Nephron progenitor cell (in vitro differentiated cells): Measurements from ENCODE around the gene UGT2B17.
"Not testable (repeated sequence)": the region's sequence is repeated elsewhere in the genome, so short reads cannot be mapped to it uniquely, and the experiment has no call there.

Experiments
- DNase-seq: peaks from one replicate; pipeline ENCODE4 v3.0.0; 2021
- H3K27ac Mint-ChIP-seq: 2 replicates; pipeline ENCODE4 v1.8.0; 2021; ENCODE audit warnings: mild to moderate bottlenecking, moderate library complexity, mixed read lengths
- H3K27me3 Mint-ChIP-seq: 2 replicates; pipeline ENCODE4 v1.8.0; 2021; ENCODE audit warnings: mild to moderate bottlenecking, low read depth, mixed read lengths; ENCODE audit not compliant: poor library complexity
- H3K36me3 Mint-ChIP-seq: 2 replicates; pipeline ENCODE4 v1.8.0; 2021; ENCODE audit warnings: low read depth, mixed read lengths
- H3K4me1 Mint-ChIP-seq: 2 replicates; pipeline ENCODE4 v1.8.0; 2021; ENCODE audit warnings: mixed read lengths
- H3K4me3 Mint-ChIP-seq: 2 replicates; pipeline ENCODE4 v1.8.0; 2021; ENCODE audit warnings: mild to moderate bottlenecking, moderate library complexity, mixed read lengths
- H3K9me3 Mint-ChIP-seq: 2 replicates; pipeline ENCODE4 v1.8.0; 2021; ENCODE audit warnings: mild to moderate bottlenecking, moderate library complexity, mixed read lengths
- TF ChIP-seq, protein P1 (sequence below): fragments of 200-600 bp; sonication (generic); IDR thresholded peaks from 2 replicates; pipeline ENCODE4 v1.5.0; 2021; ENCODE audit warnings: antibody characterized with exemption

Gene UGT2B17

DNA sequence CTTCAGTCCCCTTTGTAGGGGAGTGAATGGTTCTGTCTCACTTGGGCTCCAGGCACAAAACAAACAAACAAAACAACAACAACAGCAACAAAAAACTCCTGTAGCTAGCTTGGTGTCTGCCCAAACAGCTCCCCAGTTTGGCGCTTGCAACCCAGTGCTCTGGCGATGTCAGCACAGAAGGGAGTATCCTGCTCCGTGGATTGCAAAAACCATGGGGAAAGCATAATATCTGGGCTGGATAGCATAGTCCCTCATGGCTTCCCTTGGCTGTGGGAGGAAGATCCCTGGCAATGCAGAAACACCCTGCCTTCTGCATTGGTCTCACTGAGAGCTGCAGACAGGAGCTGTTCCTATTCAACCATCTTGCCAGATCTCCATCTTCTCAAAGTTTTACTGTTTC is 39.7 kb downstream of the UGT2B17 start:
- Mint-ChIP-seq H3K36me3 (no peaks in the 10 kb centered on the region), H3K9me3 (no peaks in the 10 kb centered on the region), H3K4me3 (no peak overlapping the region), H3K27ac (no peak overlapping the region), H3K4me1 (no peaks in the 10 kb centered on the region), H3K27me3 (no peaks in the 10 kb centered on the region)
- TF ChIP-seq, protein P1, sequence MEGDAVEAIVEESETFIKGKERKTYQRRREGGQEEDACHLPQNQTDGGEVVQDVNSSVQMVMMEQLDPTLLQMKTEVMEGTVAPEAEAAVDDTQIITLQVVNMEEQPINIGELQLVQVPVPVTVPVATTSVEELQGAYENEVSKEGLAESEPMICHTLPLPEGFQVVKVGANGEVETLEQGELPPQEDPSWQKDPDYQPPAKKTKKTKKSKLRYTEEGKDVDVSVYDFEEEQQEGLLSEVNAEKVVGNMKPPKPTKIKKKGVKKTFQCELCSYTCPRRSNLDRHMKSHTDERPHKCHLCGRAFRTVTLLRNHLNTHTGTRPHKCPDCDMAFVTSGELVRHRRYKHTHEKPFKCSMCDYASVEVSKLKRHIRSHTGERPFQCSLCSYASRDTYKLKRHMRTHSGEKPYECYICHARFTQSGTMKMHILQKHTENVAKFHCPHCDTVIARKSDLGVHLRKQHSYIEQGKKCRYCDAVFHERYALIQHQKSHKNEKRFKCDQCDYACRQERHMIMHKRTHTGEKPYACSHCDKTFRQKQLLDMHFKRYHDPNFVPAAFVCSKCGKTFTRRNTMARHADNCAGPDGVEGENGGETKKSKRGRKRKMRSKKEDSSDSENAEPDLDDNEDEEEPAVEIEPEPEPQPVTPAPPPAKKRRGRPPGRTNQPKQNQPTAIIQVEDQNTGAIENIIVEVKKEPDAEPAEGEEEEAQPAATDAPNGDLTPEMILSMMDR, result no peak
- DNase-seq, result no peak

DNA sequence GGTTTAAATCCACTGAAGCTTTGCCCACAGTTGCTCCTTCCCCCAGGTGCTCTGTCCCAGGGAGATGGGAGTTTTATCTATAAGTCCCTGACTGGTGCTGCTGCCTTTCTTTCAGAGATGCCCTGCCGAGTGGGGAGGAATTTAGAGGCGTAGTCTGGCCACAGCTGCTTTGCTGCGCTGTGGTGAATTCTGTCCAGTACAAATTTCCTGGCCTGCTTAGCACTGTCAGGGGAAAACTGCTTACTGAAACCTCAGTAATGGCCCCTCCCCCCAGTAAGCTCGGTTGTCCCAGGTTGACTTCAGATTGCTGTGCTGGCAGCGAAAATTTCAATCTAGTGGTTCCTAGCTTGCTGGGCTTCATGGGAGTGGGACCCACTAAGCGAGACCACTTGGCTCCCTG is 40.1 kb downstream of the UGT2B17 start:
- Mint-ChIP-seq H3K4me3 (no peak overlapping the region), H3K27ac (no peak overlapping the region), H3K9me3 (no peaks in the 10 kb centered on the region), H3K36me3 (no peaks in the 10 kb centered on the region), H3K4me1 (no peaks in the 10 kb centered on the region), H3K27me3 (no peaks in the 10 kb centered on the region)
- TF ChIP-seq, protein P1, result no peak
- no peak for DNase-seq

DNA sequence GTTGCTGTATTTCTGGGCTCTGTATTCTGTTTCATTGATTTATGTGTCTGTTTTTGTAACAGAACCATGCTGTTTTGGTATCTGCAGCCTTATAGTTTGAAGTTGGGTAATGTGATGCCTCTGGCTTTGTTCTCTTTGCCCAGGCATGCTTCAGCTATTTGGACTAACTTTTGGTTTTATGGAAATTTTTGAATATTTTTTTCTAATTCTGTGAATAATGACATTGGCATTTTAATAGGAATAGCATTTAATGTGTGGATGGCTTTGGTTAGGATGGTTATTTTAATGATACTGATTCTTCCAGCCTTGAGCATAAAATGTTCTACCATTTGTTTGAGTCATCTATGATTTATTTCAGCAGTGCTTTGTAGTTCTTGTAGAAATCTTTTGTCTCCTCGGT is 53.9 kb downstream of the UGT2B17 start:
- not testable (repeated sequence) for H3K4me3 Mint-ChIP-seq, H3K36me3 Mint-ChIP-seq, DNase-seq, H3K27ac Mint-ChIP-seq, H3K9me3 Mint-ChIP-seq, H3K4me1 Mint-ChIP-seq, H3K27me3 Mint-ChIP-seq

DNA sequence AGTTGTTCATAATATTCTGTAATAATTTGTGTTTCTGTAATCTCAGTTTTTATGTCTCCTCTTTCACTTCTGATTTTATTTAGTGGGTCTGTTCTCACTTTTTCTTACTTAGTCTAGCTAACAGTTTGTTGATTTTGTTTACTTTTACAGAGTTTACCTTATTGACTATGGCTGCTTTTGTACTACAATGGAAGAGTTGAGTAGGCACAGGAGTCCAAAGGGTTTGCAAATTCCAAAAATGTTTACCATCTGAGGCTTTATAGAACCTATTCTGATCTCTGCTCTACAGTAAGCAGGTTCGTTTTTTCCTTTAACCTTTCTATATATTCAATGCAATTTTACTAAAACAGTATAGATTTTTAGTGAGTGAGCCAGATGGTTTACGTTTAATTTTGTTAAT is 55.1 kb downstream of the UGT2B17 start:
- H3K36me3 Mint-ChIP-seq, result no peaks in the 10 kb centered on the region

DNA sequence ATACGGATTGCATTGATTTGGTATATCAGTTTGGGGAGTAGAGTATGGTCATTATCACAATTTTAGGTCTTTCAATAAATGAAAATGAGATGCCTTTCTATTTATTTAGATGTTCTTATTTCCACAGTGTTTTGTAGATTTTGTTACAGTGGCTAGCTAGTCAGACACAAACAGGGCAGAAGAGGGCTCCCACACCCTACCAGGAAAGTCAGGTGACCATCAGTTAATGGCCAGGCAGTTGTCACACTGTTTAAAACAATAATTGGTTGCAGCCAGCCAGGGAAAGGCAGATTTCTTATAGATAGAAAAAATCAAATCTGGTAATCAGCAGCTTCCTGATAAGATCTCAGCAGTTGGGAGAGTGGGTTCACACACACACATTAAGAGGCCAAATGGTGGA is 57.2 kb downstream of the UGT2B17 start:
- no peak for DNase-seq
- Mint-ChIP-seq H3K27ac (no peak overlapping the region), H3K36me3 (no peaks in the 10 kb centered on the region), H3K4me3 (no peak overlapping the region), H3K4me1 (no peaks in the 10 kb centered on the region), H3K9me3 (no peaks in the 10 kb centered on the region), H3K27me3 (no peaks in the 10 kb centered on the region)
- TF ChIP-seq, protein P1, result no peak

More for the DNA sequence above, 55.1 kb downstream of the UGT2B17 start:
- TF ChIP-seq, protein P1, result no peak
- Mint-ChIP-seq H3K4me3 (no peak overlapping the region), H3K9me3 (no peaks in the 10 kb centered on the region), H3K4me1 (no peaks in the 10 kb centered on the region), H3K27ac (no peak overlapping the region), H3K27me3 (no peaks in the 10 kb centered on the region)
- DNase-seq, result no peak

DNA sequence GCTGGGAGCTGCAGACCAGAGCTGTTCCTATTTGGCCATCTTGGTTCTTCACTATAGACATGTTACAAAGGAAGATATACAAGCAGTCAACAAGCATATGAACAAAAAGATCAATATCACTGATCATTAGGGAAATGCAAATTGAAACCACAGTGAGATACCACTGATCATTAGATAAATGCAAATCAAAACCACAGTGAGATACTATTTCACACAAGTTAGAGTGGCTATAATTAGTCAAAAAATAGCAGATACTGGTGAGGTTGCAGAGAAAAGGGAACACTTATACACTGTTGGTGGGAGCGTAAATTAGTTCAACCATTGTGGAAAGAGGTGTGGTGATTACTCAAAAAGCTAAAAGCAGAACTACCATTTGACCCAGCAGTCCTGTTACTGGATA is 70.7 kb downstream of the UGT2B17 start:
- not testable (repeated sequence) for H3K4me1 Mint-ChIP-seq, H3K36me3 Mint-ChIP-seq, DNase-seq, H3K4me3 Mint-ChIP-seq, H3K27ac Mint-ChIP-seq, H3K27me3 Mint-ChIP-seq
- H3K9me3 Mint-ChIP-seq, result peaks cover 11% of the 10 kb centered on the region

- not testable (repeated sequence) for H3K27me3 Mint-ChIP-seq, DNase-seq, H3K27ac Mint-ChIP-seq, H3K36me3 Mint-ChIP-seq, H3K4me1 Mint-ChIP-seq, H3K4me3 Mint-ChIP-seq
- peaks cover 11% of the 10 kb centered on the region for H3K9me3 Mint-ChIP-seq
These were observed 71.3 kb downstream of the UGT2B17 start for GRCh38 chr4:68504836-68505235.

DNA sequence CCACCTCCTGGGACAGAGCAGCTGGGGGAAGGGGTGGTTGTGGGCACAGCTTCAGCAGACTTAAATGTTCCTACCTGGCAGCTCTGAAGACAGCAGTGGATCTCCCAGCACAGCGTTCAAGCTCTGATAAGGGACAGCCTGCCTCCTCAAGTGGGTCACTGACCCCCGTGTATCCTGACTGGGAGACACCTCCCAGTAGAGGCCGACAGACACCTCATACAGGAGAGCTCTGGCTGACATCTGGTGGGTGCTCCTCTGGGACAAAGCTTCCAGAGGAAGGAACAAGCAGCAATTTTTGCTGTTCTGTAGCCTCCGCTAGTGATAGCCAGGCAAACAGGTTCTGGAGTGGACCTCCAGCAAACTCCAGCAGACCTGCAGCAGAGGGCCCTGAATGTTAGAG is 72.7 kb downstream of the UGT2B17 start:
- not testable (repeated sequence) for H3K27me3 Mint-ChIP-seq, H3K4me3 Mint-ChIP-seq, H3K36me3 Mint-ChIP-seq, DNase-seq, H3K27ac Mint-ChIP-seq, H3K4me1 Mint-ChIP-seq
- peaks cover 11% of the 10 kb centered on the region for H3K9me3 Mint-ChIP-seq
